HL-60 (cell line): ENCODE results near the gene ZRANB1.
A peak's percentile ranks its signal among the peaks of the same experiment; 100 is the strongest.

ENCODE experiments used
- GABPA ChIP-seq: IDR thresholded peaks from 2 replicates; pipeline ENCODE4 v1.6.1; 2012; ENCODE audit warnings: low read depth
- POLR2AphosphoS5 ChIP-seq: IDR thresholded peaks from 2 replicates; pipeline ENCODE4 v1.6.1; 2012; ENCODE audit warnings: low read depth
- SPI1 ChIP-seq: IDR thresholded peaks from 2 replicates; pipeline ENCODE4 v1.6.1; 2012; ENCODE audit warnings: low read depth, mild to moderate bottlenecking, borderline replicate concordance
- TF ChIP-seq, protein P1 (sequence below): IDR thresholded peaks from one replicate; pipeline ENCODE4 v1.5.1; 2011; ENCODE audit warnings: low read length, control low read depth, inconsistent platforms; ENCODE audit not compliant: insufficient read depth
- TF ChIP-seq, protein P2 (sequence below): IDR thresholded peaks from 2 replicates; pipeline ENCODE4 v1.6.1; 2012; ENCODE audit warnings: low read depth; ENCODE audit not compliant: insufficient replicate concordance

DNA sequence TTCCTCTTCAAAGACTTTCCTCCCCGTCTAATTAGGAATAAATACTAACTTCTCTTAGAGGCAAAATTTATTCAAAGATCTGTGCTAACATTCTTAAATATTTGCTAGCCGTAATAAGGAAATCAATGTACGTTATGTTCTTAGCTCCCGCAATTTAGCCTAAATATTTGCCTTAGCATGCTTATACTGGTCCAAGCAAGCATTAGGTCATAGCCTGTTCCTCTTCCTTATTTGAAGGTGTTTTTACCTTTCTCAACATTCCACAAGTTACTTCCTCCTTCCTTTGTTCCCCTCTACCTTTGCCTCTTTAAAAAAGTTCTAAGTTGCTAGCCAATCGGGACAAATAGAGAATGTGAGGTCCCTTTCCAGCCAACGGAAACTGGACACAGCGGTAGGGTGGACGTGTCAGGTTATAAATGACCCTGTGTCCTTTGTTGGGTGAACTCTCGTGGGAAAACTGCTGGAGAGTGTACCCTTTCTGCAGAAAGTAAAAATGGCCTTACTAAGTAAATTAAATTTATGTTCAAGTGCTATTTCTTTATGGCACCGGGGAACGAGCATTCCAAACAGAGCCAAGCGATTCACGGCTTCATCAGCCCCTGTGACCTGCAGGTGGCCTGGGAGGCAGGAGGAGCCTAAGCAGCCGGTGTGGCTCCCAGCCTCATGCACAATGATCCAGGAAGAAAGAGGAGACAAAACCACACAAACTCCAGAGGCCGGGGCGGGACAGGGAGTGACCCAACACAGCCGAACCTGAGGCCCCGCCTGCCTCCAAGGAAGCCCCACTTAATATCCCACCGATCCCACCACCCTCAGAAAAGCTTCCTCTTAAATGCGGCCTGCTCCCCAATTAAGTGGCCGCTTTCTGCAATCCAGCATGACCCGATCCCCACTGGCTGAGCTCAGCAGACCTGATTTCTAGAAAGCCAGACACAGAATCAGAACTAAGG, 67.0 kb downstream of the ZRANB1 start:
- TF ChIP-seq POLR2AphosphoS5 (no peak), SPI1 (peak; percentile 21; the same call in 1 of the 2 replicates), GABPA (no peak)
- TF ChIP-seq, protein P1, sequence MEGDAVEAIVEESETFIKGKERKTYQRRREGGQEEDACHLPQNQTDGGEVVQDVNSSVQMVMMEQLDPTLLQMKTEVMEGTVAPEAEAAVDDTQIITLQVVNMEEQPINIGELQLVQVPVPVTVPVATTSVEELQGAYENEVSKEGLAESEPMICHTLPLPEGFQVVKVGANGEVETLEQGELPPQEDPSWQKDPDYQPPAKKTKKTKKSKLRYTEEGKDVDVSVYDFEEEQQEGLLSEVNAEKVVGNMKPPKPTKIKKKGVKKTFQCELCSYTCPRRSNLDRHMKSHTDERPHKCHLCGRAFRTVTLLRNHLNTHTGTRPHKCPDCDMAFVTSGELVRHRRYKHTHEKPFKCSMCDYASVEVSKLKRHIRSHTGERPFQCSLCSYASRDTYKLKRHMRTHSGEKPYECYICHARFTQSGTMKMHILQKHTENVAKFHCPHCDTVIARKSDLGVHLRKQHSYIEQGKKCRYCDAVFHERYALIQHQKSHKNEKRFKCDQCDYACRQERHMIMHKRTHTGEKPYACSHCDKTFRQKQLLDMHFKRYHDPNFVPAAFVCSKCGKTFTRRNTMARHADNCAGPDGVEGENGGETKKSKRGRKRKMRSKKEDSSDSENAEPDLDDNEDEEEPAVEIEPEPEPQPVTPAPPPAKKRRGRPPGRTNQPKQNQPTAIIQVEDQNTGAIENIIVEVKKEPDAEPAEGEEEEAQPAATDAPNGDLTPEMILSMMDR, result no peak
- TF ChIP-seq, protein P2, sequence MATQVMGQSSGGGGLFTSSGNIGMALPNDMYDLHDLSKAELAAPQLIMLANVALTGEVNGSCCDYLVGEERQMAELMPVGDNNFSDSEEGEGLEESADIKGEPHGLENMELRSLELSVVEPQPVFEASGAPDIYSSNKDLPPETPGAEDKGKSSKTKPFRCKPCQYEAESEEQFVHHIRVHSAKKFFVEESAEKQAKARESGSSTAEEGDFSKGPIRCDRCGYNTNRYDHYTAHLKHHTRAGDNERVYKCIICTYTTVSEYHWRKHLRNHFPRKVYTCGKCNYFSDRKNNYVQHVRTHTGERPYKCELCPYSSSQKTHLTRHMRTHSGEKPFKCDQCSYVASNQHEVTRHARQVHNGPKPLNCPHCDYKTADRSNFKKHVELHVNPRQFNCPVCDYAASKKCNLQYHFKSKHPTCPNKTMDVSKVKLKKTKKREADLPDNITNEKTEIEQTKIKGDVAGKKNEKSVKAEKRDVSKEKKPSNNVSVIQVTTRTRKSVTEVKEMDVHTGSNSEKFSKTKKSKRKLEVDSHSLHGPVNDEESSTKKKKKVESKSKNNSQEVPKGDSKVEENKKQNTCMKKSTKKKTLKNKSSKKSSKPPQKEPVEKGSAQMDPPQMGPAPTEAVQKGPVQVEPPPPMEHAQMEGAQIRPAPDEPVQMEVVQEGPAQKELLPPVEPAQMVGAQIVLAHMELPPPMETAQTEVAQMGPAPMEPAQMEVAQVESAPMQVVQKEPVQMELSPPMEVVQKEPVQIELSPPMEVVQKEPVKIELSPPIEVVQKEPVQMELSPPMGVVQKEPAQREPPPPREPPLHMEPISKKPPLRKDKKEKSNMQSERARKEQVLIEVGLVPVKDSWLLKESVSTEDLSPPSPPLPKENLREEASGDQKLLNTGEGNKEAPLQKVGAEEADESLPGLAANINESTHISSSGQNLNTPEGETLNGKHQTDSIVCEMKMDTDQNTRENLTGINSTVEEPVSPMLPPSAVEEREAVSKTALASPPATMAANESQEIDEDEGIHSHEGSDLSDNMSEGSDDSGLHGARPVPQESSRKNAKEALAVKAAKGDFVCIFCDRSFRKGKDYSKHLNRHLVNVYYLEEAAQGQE, result no peak
